Left ventricle myocardium inferior (tissue), 1 donor: ENCODE measurements around the gene ADAMTS9. TPM values are rescaled to one million over a fixed set of nuclear protein-coding genes. Genes with fewer than 3 reads are reported as not detected.

Experiments
- DNase-seq: peaks from one replicate; pipeline ENCODE4 v3.0.0-alpha.2; 2020
- H3K27ac ChIP-seq: fragments of 200-600 bp; replicated peaks from 2 replicates; pipeline ENCODE4 v1.8.0; 2021
- H3K27me3 ChIP-seq: fragments of 200-600 bp; 2 replicates; pipeline ENCODE4 v1.8.0; 2021; ENCODE audit warnings: low read depth
- H3K36me3 ChIP-seq: fragments of 200-600 bp; 2 replicates; pipeline ENCODE4 v1.8.0; 2021
- H3K4me1 ChIP-seq: fragments of 200-600 bp; 2 replicates; pipeline ENCODE4 v1.8.0; 2021
- H3K4me3 ChIP-seq: fragments of 200-600 bp; 2 replicates; pipeline ENCODE4 v1.8.0; 2021; ENCODE audit warnings: mild to moderate bottlenecking, moderate library complexity
- H3K9me3 ChIP-seq: fragments of 200-600 bp; replicated peaks from 2 replicates; pipeline ENCODE4 v1.8.0; 2021
- intact Hi-C: fragments of 100-400 bp; cut with micrococcal nuclease; formaldehyde crosslinking; loops from one replicate; pipeline ENCODE4 v1.11.0; 2022
- total RNA-seq: library from RNA; stranded (reverse); fragmentation: NEBNext Ultra II Directional; extraction: Animal tissue kit (Norgen Biotek cat#: 25700); gene quantifications from one replicate; pipeline ENCODE4 v1.2.1, GENCODE V29; 2021
- TF ChIP-seq, protein P1 (sequence below): fragments of 200-600 bp; IDR thresholded peaks from 2 replicates; pipeline ENCODE4 v1.8.0; 2021; ENCODE audit warnings: antibody characterized with exemption, mild to moderate bottlenecking, borderline replicate concordance
- donor health status: DM: no; HTN: yes; CAD: no; lungs with severe emphysema.

The ADAMTS9 gene
- total RNA-seq, 1 donor from 2014 or later: 14.7 TPM

DNA sequence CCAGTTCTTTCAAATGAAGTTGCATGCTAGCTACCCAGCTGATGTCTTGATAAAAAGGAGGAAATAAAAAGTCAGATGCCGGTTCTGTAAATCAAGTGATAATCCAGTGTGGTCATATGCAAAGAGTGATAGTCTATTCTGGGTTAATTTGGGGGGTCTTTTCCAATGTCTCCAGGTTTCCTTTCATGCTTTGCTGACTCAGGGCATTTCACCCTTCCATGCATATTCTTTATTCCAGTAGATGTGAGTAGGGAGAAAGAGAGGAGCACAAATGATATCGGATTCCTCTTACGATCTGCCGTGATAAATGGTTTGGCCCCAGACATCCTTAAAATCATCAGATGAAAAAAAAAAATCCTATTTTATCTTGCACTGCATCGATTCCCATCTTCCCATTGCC lies 60.8 kb downstream of the ADAMTS9 start:
- intact Hi-C loops: no loop called here
- TF ChIP-seq, protein P1, sequence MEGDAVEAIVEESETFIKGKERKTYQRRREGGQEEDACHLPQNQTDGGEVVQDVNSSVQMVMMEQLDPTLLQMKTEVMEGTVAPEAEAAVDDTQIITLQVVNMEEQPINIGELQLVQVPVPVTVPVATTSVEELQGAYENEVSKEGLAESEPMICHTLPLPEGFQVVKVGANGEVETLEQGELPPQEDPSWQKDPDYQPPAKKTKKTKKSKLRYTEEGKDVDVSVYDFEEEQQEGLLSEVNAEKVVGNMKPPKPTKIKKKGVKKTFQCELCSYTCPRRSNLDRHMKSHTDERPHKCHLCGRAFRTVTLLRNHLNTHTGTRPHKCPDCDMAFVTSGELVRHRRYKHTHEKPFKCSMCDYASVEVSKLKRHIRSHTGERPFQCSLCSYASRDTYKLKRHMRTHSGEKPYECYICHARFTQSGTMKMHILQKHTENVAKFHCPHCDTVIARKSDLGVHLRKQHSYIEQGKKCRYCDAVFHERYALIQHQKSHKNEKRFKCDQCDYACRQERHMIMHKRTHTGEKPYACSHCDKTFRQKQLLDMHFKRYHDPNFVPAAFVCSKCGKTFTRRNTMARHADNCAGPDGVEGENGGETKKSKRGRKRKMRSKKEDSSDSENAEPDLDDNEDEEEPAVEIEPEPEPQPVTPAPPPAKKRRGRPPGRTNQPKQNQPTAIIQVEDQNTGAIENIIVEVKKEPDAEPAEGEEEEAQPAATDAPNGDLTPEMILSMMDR: no peak
- no peaks in the 10 kb centered on the region for H3K4me1 ChIP-seq
- H3K4me3 ChIP-seq: no peak overlapping the region
- no peaks in the 10 kb centered on the region for H3K27me3 ChIP-seq
- DNase-seq: no peak
- H3K9me3 ChIP-seq: no peaks in the 10 kb centered on the region
- no peak overlapping the region for H3K27ac ChIP-seq
- H3K36me3 ChIP-seq: peaks cover 91% of the 10 kb centered on the region

DNA sequence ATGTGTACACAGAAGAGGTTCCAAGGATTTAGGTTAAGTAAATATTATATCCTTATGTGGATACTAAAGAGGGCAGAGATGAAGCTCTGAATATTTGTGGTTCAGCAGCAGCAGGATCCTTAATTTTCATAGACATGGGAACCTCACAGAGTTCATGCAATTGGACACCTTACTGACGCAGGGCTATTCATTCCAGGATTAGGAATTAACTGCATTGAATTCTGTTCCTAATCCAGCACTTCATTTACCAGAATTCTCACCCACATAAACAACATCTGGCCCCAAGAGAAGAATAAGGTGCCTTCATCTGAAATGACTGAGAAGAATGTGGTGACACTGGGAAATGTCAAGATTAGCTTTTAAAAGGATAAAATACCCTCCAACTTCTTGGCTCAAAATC lies 62.4 kb downstream of the ADAMTS9 start:
- TF ChIP-seq, protein P1: no peak
- intact Hi-C loops: no loop called here
- DNase-seq: no peak
- H3K27ac ChIP-seq: no peak overlapping the region
- no peaks in the 10 kb centered on the region for H3K9me3 ChIP-seq
- H3K27me3 ChIP-seq: no peaks in the 10 kb centered on the region
- no peak overlapping the region for H3K4me3 ChIP-seq
- H3K4me1 ChIP-seq: no peaks in the 10 kb centered on the region
- H3K36me3 ChIP-seq: peaks cover 91% of the 10 kb centered on the region

DNA sequence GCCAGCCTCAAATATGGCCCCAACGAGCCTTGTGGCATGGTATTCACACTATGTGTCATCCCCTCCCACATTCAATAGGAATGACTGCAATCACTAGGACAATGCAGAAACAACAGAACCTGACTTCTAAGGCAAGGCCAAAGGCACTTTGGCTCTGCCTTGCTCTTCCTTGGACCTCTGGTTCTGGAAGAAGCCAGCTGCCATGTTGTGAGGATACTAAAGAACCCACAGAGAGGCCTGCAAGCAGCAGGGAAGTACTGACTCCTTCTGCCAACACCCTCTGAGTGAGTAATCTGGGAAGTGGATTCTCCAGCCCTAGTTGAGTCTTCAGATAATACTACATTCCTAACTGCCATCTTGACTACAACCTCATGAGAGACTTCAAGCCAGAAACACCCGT lies 64.7 kb downstream of the ADAMTS9 start:
- DNase-seq: no peak
- Histone ChIP-seq H3K4me3 (no peak overlapping the region), H3K4me1 (peaks cover 6% of the 10 kb centered on the region), H3K27ac (no peak overlapping the region), H3K27me3 (no peaks in the 10 kb centered on the region), H3K9me3 (peaks cover 5% of the 10 kb centered on the region), H3K36me3 (peaks cover 78% of the 10 kb centered on the region)
- TF ChIP-seq, protein P1: no peak
- intact Hi-C loops: no loop called here

DNA sequence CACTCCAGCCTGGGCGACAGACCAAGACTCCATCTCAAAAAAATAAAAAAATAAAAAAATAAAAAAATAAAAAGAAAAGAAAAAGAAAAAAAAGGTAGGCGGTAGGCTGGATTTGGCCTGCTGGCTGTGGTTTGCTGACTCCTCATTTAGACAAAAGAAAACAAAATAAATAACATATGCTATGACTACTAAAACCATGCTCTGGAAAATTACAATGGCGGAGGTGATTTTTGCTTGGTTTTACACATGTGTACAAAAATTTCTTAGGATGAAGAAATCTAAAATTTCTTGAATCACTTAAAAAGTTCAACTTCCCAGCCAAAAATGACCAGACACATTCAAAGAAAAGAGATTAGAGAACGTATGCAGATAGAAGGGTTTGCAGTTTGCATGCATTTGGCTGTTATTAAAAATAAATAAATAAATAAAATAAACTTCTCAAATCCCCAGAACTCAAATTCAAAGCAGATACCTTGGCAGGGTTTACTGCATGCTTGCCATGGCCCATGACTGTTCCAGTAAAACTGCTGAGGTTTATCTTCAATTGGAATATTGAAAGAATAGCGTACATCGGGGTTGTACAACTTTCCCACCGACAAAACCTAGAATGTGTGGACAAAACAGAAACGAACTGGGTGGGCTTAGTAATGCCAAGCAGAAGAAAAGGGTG lies 65.9 kb downstream of the ADAMTS9 start:
- intact Hi-C loops: no loop called here
- TF ChIP-seq, protein P1: no peak
- no peak for DNase-seq
- Histone ChIP-seq H3K27ac (no peak overlapping the region), H3K4me3 (no peak overlapping the region), H3K27me3 (no peaks in the 10 kb centered on the region), H3K9me3 (peaks cover 5% of the 10 kb centered on the region), H3K4me1 (peaks cover 6% of the 10 kb centered on the region), H3K36me3 (peaks cover 65% of the 10 kb centered on the region)

DNA sequence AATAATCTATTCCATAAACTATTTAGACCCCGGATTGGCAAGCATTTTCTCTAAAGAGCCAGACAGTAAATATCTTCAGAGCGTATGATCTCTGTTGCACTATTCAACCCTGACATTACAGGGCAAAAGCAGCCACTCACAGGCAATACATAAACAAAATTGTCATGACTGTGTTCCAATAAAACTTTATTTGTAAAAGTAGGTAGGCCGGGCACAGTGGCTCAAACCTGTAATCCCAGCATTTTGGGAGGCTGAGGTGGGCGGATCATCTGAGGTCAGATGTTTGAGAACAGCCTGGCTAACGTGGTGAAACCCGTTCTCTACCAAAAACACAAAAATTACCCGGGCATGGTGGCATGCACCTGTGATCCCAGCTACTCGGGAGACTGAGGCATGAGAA lies 66.5 kb downstream of the ADAMTS9 start:
- Histone ChIP-seq H3K36me3 (peaks cover 60% of the 10 kb centered on the region), H3K4me3 (no peak overlapping the region), H3K4me1 (peaks cover 12% of the 10 kb centered on the region), H3K27me3 (no peaks in the 10 kb centered on the region), H3K9me3 (peaks cover 5% of the 10 kb centered on the region), H3K27ac (no peak overlapping the region)
- TF ChIP-seq, protein P1: no peak
- intact Hi-C loops: no loop called here
- DNase-seq: no peak

DNA sequence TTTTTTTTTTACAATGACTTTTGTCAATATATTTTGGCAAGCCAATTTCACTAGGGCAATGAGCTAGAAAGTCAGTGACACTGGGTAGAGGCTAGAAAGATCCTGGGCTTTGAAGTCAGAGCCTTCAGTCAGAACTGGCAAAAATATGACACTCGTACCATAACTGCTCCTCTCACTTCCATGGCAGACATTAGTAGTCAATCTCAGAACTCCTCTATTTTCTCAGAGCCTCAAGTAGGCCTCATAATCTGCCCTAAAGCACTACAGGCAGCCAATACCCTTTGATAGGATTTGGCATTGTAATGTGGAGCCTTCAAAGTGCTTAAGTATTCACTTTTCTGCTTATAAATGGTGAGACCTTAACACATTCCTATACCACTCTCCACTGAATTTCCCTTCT lies 67.8 kb downstream of the ADAMTS9 start:
- TF ChIP-seq, protein P1: no peak
- H3K36me3 ChIP-seq: peaks cover 58% of the 10 kb centered on the region
- peaks cover 5% of the 10 kb centered on the region for H3K9me3 ChIP-seq
- no peak overlapping the region for H3K4me3 ChIP-seq
- peaks cover 25% of the 10 kb centered on the region for H3K4me1 ChIP-seq
- H3K27me3 ChIP-seq: no peaks in the 10 kb centered on the region
- DNase-seq: no peak
- intact Hi-C loops: no loop called here
- peak overlapping the region; percentile 56 for H3K27ac ChIP-seq
